Activated T-cell treated with anti-CD3 and anti-CD28 coated beads for 4 hours (primary cell): ENCODE results near the gene DEFB116.
"Not testable (repeated sequence)": the region's sequence is repeated elsewhere in the genome, so short reads cannot be mapped to it uniquely, and the experiment has no call there.

ENCODE experiments used
- DNase-seq: peaks from one replicate; pipeline ENCODE4 v3.0.0-alpha.2; 2020

The DEFB116 gene, protein sequence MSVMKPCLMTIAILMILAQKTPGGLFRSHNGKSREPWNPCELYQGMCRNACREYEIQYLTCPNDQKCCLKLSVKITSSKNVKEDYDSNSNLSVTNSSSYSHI

DNA sequence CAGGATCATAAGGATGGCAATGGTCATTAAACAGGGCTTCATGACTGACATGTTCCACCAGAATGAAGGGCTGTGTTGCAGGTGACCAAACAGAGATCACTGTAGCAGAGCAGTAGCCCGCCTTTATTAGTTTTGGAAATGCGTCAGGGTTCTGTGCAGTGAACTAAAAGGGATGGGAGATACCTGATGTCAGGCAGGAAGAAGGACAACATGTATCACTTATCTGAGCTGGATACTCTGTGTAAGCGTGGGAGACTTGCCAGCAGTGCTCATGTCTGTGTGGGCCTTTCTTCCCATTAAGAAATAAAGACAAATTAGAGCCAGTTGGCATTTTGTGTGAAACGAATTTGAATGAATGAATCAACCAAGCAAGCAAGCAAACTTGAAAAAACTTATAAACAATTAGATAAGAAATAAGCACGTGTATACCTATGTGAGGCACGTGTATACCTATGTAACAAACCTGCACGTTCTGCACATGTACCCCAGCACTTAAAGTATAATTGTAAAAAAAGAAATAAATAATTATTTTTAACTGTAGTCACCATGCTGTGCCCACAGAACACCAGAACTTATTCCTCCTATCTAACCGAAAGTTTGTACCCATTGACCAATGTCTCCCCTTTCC, at the start of gene DEFB116:
DEFB116 (minus strand) TSS at position 51 of the 628 bp plus-strand sequence; CDS start at position 51, 0 bp downstream.
- DNase-seq, result no peak

DNA sequence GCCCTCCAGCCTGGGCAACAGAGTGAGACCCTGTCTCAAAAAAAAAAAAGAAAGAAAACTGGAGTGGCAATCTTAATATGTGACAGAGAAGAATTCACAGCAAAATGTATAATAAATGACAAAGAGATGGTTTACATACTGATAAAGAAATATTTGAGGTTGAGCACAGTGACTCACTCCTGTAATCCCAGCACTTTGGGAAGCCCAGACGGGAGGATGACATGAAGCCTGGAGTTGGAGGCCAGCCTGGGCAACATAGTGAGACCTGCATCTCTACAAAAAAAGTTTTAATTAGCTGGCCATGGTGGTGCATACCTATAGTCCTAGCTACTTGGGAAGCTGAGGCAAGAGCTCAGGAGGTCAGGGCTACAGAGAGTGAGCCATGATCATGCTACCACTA, 47.6 kb upstream of the DEFB116 start:
- DNase-seq, result no peak

- no peak for DNase-seq
Measured at GRCh38 chr20:31341470-31341869, 33.1 kb upstream of the DEFB116 start.

DNA sequence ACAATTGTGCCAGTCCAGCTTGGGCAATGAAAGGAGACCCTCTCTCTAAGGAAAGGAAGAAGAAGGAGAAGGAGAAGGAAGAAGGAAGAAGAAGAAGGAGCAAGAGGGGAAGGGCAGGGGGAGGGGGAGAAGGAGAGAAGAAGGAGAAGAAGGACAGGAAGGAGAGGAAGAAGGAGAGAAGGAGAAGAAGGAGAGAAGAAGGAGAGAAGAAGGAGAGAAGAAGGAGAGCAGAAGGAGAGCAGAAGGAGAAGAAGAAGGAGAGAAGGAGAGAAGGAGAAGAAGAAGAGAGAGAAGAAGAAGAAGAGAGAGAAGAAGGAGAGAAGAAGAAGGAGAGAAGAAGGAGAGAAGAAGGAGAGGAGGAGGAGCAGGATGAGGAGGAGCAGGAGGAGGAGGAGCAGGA, 22.5 kb upstream of the DEFB116 start:
- DNase-seq, result no peak

- no peak for DNase-seq
Measured at GRCh38 chr20:31322504-31322903, 14.1 kb upstream of the DEFB116 start.

DNA sequence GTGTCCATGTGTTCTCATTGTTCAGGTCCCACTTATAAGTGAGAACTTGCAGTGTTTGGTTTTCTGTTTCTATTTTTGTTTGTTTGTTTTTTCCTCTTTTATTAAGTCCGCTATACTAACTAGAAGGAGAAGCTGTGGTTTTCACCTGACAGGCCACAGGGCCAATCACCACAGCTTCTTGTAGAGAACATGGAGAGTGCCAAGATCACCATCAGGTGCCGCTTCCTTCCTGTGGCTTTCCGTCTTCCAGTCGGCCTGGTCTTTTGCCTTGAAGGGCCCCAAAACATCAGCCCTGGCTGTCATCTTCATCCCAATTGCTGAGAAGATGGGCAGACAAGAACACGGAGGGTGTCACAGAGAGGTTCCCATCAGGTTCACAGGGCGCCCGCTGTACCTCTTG, 23.4 kb downstream of the DEFB116 start:
- DNase-seq, result not testable (repeated sequence)

DNA sequence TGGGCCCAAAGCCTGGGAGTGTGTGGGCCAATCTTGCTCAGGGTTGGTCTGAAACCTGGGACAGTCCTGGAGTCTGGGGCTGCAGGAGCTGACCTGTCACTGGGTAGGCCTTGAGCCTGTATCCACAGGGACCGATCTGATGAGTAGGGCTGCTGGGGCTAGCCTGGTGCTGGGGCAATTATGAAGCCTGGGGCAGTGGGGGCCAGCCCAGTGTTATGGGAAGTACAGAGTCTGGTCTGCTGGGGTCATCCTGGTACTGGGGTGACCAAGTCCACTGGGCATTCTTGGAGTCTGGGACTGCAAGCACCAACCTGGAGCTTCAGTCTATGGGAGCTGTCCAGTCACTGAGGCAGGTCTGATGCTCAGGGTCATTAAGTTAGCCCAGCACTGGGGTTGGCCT, 30.2 kb downstream of the DEFB116 start:
- DNase-seq, result no peak

GRCh38 chr20:31274441-31274840, 33.9 kb downstream of the DEFB116 start:
- DNase-seq, result no peak

GRCh38 chr20:31260326-31260932, 48.0 kb downstream of the DEFB116 start:
- no peak for DNase-seq

GRCh38 chr20:31257364-31257763, 51.0 kb downstream of the DEFB116 start, which contains the start of gene DEFB115:
Gene DEFB115 (plus strand): TSS chr20:31257664. CDS start chr20:31257664, 0 bp downstream.
- DNase-seq, result no peak

DNA sequence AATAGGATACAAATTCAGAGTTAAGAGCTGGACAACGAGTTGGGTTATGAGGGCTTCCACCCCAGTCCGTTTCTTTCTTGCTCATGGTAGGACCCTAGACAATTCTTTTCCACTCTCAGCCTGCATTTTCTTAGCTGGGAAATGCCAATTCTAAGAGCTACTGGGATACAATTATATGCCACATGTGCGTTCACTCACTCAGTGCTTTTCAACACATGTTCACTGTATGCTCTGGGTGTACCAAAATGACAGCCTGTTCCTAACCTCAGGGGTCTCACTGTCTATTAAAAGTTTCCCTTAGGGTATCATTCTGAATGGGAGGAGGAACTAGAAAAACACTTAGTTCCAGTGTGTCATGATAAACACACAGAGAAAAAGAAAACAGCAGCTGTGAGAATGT, 51.4 kb downstream of the DEFB116 start:
- no peak for DNase-seq
